ENCODE results near the gene LIPE. TPM values are rescaled to one million over a fixed set of nuclear protein-coding genes. Genes with fewer than 3 reads are reported as not detected.

The LIPE gene
- total and polyA plus RNA-seq, 2 experiments from 2014 or later = 5.8 to 10.9 TPM

GRCh38 chr19:42428676-42429075 lies 1.5 kb upstream of the LIPE start:
- Histone ChIP-seq H3K4me3 (no peak overlapping the region), H3K4me2 (no peak overlapping the region), H4K20me1 (replicated peaks; ENCODE audit: insufficient read depth) (no peaks in the 10 kb centered on the region), H3K27me3 (ENCODE audit: insufficient read depth) (peaks cover 40% of the 10 kb centered on the region), H2AFZ (no peak overlapping the region), H3K9me2 (ENCODE audit: insufficient read depth) (peaks cover 4% of the 10 kb centered on the region; the same call in 1 of the 2 replicates), H3K36me3 (ENCODE audit: insufficient read depth) (no peaks in the 10 kb centered on the region), H3K27ac (ENCODE audit: low read depth) (no peak overlapping the region), H3F3A (replicated peaks; ENCODE audit: low read depth) (peaks cover 14% of the 10 kb centered on the region), H3K79me2 (replicated peaks; ENCODE audit: insufficient read depth) (no peaks in the 10 kb centered on the region), H3K4me1 (ENCODE audit: insufficient read depth) (no peaks in the 10 kb centered on the region)
- Mint-ChIP-seq H3K4me3 (no peak overlapping the region), H3K27me3 (ENCODE audit: insufficient read depth, low read depth, poor library complexity) (peaks cover 42% of the 10 kb centered on the region), H3K9me3 (peaks cover 7% of the 10 kb centered on the region; the same call in 2 of the 3 replicates), H3K4me1 (peaks cover 4% of the 10 kb centered on the region), H3K36me3 (ENCODE audit: low read depth) (no peaks in the 10 kb centered on the region), H3K27ac (no peak overlapping the region)
- DNase-seq (ENCODE audit: low spot score) (no peak), ATAC-seq (no peak)
- no peak for TF ChIP-seq EZH2 (IDR thresholded peaks at IDR 0.05; ENCODE audit: low read depth, unreplicated experiment)
- TF ChIP-seq ZNF114 (CRISPR knock-in tag; IDR thresholded peaks at IDR 0.05) = no peak
- no peak for TF ChIP-seq JUNB (IDR thresholded peaks at IDR 0.05; ENCODE audit: unreplicated experiment)

DNA sequence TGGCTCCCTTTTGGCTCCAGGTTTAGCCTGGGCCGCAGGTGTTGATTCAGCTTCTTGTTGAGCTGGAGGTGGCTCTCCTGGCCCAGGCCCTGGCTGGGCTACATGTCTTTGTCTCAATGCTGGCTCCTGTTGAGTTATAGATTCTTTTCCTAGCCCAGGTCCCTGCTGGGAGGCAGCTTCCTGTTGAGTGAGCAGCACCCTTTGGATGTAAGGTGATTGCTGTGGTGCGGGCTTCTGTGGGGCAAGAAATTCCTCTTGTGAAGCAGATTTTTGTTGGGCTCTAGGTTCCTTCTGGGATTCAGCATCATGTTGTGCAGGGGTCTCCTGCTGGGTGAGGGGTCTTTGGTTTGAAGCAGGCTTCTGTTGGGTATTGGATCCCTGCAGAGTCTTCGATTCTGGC lies 545 bp downstream of the LIPE start:
- Histone ChIP-seq H3F3A (replicated peaks; ENCODE audit: low read depth) (peaks cover 18% of the 10 kb centered on the region), H3K4me2 (no peak overlapping the region), H3K27me3 (ENCODE audit: insufficient read depth) (peaks cover 54% of the 10 kb centered on the region), H3K79me2 (replicated peaks; ENCODE audit: insufficient read depth) (no peaks in the 10 kb centered on the region), H3K27ac (ENCODE audit: low read depth) (no peak overlapping the region), H4K20me1 (replicated peaks; ENCODE audit: insufficient read depth) (peaks cover 9% of the 10 kb centered on the region; the same call in 1 of the 2 replicates), H3K4me1 (ENCODE audit: insufficient read depth) (peaks cover 5% of the 10 kb centered on the region; the same call in 1 of the 2 replicates), H3K9me2 (ENCODE audit: insufficient read depth) (peaks cover 4% of the 10 kb centered on the region; the same call in 1 of the 2 replicates), H3K36me3 (ENCODE audit: insufficient read depth) (no peaks in the 10 kb centered on the region), H2AFZ (no peak overlapping the region), H3K4me3 (no peak overlapping the region)
- Mint-ChIP-seq H3K4me1 (peaks cover 12% of the 10 kb centered on the region), H3K27ac (no peak overlapping the region), H3K4me3 (no peak overlapping the region), H3K9me3 (peaks cover 7% of the 10 kb centered on the region; the same call in 2 of the 3 replicates), H3K36me3 (ENCODE audit: low read depth) (no peaks in the 10 kb centered on the region; the same call in 2 of the 3 replicates), H3K27me3 (ENCODE audit: insufficient read depth, low read depth, poor library complexity) (peaks cover 57% of the 10 kb centered on the region)
- no peak for ATAC-seq
- DNase-seq (ENCODE audit: low spot score) = no peak
- no peak for TF ChIP-seq STAT1 (IDR thresholded peaks at IDR 0.05; ENCODE audit: unreplicated experiment)
- TF ChIP-seq EZH2phosphoT487 (IDR thresholded peaks at IDR 0.05; ENCODE audit: unreplicated experiment) = no peak
- TF ChIP-seq, protein P1, sequence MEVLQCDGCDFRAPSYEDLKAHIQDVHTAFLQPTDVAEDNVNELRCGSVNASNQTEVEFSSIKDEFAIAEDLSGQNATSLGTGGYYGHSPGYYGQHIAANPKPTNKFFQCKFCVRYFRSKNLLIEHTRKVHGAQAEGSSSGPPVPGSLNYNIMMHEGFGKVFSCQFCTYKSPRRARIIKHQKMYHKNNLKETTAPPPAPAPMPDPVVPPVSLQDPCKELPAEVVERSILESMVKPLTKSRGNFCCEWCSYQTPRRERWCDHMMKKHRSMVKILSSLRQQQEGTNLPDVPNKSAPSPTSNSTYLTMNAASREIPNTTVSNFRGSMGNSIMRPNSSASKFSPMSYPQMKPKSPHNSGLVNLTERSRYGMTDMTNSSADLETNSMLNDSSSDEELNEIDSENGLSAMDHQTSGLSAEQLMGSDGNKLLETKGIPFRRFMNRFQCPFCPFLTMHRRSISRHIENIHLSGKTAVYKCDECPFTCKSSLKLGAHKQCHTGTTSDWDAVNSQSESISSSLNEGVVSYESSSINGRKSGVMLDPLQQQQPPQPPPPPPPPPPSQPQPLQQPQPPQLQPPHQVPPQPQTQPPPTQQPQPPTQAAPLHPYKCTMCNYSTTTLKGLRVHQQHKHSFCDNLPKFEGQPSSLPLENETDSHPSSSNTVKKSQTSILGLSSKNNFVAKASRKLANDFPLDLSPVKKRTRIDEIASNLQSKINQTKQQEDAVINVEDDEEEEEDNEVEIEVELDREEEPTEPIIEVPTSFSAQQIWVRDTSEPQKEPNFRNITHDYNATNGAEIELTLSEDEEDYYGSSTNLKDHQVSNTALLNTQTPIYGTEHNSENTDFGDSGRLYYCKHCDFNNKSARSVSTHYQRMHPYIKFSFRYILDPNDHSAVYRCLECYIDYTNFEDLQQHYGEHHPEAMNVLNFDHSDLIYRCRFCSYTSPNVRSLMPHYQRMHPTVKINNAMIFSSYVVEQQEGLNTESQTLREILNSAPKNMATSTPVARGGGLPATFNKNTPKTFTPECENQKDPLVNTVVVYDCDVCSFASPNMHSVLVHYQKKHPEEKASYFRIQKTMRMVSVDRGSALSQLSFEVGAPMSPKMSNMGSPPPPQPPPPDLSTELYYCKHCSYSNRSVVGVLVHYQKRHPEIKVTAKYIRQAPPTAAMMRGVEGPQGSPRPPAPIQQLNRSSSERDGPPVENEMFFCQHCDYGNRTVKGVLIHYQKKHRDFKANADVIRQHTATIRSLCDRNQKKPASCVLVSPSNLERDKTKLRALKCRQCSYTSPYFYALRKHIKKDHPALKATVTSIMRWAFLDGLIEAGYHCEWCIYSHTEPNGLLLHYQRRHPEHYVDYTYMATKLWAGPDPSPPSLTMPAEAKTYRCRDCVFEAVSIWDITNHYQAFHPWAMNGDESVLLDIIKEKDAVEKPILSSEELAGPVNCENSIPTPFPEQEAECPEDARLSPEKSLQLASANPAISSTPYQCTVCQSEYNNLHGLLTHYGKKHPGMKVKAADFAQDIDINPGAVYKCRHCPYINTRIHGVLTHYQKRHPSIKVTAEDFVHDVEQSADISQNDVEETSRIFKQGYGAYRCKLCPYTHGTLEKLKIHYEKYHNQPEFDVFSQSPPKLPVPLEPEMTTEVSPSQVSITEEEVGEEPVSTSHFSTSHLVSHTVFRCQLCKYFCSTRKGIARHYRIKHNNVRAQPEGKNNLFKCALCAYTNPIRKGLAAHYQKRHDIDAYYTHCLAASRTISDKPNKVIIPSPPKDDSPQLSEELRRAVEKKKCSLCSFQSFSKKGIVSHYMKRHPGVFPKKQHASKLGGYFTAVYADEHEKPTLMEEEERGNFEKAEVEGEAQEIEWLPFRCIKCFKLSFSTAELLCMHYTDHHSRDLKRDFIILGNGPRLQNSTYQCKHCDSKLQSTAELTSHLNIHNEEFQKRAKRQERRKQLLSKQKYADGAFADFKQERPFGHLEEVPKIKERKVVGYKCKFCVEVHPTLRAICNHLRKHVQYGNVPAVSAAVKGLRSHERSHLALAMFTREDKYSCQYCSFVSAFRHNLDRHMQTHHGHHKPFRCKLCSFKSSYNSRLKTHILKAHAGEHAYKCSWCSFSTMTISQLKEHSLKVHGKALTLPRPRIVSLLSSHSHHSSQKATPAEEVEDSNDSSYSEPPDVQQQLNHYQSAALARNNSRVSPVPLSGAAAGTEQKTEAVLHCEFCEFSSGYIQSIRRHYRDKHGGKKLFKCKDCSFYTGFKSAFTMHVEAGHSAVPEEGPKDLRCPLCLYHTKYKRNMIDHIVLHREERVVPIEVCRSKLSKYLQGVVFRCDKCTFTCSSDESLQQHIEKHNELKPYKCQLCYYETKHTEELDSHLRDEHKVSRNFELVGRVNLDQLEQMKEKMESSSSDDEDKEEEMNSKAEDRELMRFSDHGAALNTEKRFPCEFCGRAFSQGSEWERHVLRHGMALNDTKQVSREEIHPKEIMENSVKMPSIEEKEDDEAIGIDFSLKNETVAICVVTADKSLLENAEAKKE (CRISPR knock-in tag; IDR thresholded peaks at IDR 0.05) = no peak
- no peak for TF ChIP-seq ETS1 (IDR thresholded peaks at IDR 0.05)
- no peak for TF ChIP-seq ZNF331 (CRISPR knock-in tag; IDR thresholded peaks at IDR 0.05; ENCODE audit: low read depth)
- TF ChIP-seq REST (IDR thresholded peaks at IDR 0.05; ENCODE audit: unreplicated experiment) = no peak

Data from GM23338 (cell line).